ENCODE results near the gene MYO18A. TPM values are rescaled to one million over a fixed set of nuclear protein-coding genes. Genes with fewer than 3 reads are reported as not detected.

MYO18A gene
- total RNA-seq, 4 donors from 2014 or later: 46.7 to 82.7 (median 64.6) TPM

- Histone ChIP-seq H3K9me3 (no peaks in the 10 kb centered on the region), H3K4me1 (no peaks in the 10 kb centered on the region), H3K27ac (replicated peaks in 1 of 4) (no peak overlapping the region), H3K4me3 (no peak overlapping the region), H3K27me3 (no peaks in the 10 kb centered on the region), H3K36me3 (no peaks in the 10 kb centered on the region)
- DNase-seq (ENCODE audit: extremely low spot score): no peak
- intact Hi-C loops (cut with DNase I): no loop called here
- TF ChIP-seq CTCF (IDR thresholded peaks at IDR 0.05): no peak
- TF ChIP-seq POLR2A (IDR thresholded peaks at IDR 0.05; ENCODE audit: low read depth): no peak
- TF ChIP-seq EP300 (IDR thresholded peaks at IDR 0.05): no peak
- no peak for TF ChIP-seq POLR2AphosphoS5 (IDR thresholded peaks at IDR 0.05)
- 69% methylated on average over 10 of the region's 10 CpGs for WGBS
Measured at GRCh38 chr17:29048440-29049368, 131.5 kb downstream of the MYO18A start.

GRCh38 chr17:29046473-29046839, 133.7 kb downstream of the MYO18A start:
- no peaks in the 10 kb centered on the region for H3K27me3 ChIP-seq
- TF ChIP-seq POLR2A (IDR thresholded peaks at IDR 0.05; ENCODE audit: low read depth): no peak
- no peak for TF ChIP-seq EP300 (IDR thresholded peaks at IDR 0.05)
- TF ChIP-seq CTCF (IDR thresholded peaks at IDR 0.05): no peak
- no peak for TF ChIP-seq POLR2AphosphoS5 (IDR thresholded peaks at IDR 0.05)
- no peak for DNase-seq (ENCODE audit: extremely low spot score)
- peaks cover 5 to 11% (median 6%) of the 10 kb centered on the region in 4 donors for H3K4me1 ChIP-seq
- H3K36me3 ChIP-seq: no peaks in the 10 kb centered on the region
- H3K9me3 ChIP-seq: no peaks in the 10 kb centered on the region
- 70% methylated on average over 5 of the region's 5 CpGs for WGBS
- no peak overlapping the region for H3K4me3 ChIP-seq
- intact Hi-C loops (cut with DNase I): no loop called here
- no peak overlapping the region for H3K27ac ChIP-seq (replicated peaks in 1 of 4)

GRCh38 chr17:29045734-29046472, 134.3 kb downstream of the MYO18A start:
- no peak for DNase-seq (ENCODE audit: extremely low spot score)
- intact Hi-C loops (cut with DNase I): no loop called here
- no peak overlapping the region for H3K27ac ChIP-seq (replicated peaks in 1 of 4)
- H3K4me3 ChIP-seq: no peak overlapping the region
- H3K27me3 ChIP-seq: no peaks in the 10 kb centered on the region
- peaks cover 5 to 11% (median 6%) of the 10 kb centered on the region in 4 donors for H3K4me1 ChIP-seq
- no peaks in the 10 kb centered on the region for H3K9me3 ChIP-seq
- TF ChIP-seq POLR2AphosphoS5 (IDR thresholded peaks at IDR 0.05): no peak
- TF ChIP-seq POLR2A (IDR thresholded peaks at IDR 0.05; ENCODE audit: low read depth): no peak
- WGBS: 80% methylated on average over 7 of the region's 7 CpGs
- no peaks in the 10 kb centered on the region for H3K36me3 ChIP-seq

GRCh38 chr17:29045026-29045425, 135.2 kb downstream of the MYO18A start:
- H3K27ac ChIP-seq (replicated peaks in 1 of 4): no peak overlapping the region
- H3K27me3 ChIP-seq: no peaks in the 10 kb centered on the region
- H3K9me3 ChIP-seq: no peaks in the 10 kb centered on the region
- DNase-seq (ENCODE audit: extremely low spot score): no peak
- WGBS: 90% methylated on average over 4 of the region's 4 CpGs
- no peaks in the 10 kb centered on the region for H3K36me3 ChIP-seq
- intact Hi-C loops (cut with DNase I): no loop called here
- TF ChIP-seq EP300 (IDR thresholded peaks at IDR 0.05) (no peak), POLR2A (IDR thresholded peaks at IDR 0.05; ENCODE audit: low read depth) (no peak), CTCF (IDR thresholded peaks at IDR 0.05) (no peak), POLR2AphosphoS5 (IDR thresholded peaks at IDR 0.05) (no peak)
- no peak overlapping the region for H3K4me3 ChIP-seq
- H3K4me1 ChIP-seq: peaks cover 6 to 18% (median 12%) of the 10 kb centered on the region in 4 donors

GRCh38 chr17:29043539-29044145, 136.6 kb downstream of the MYO18A start:
- H3K9me3 ChIP-seq: no peaks in the 10 kb centered on the region
- H3K27me3 ChIP-seq: no peaks in the 10 kb centered on the region
- no peak overlapping the region for H3K4me3 ChIP-seq
- no peak for DNase-seq (ENCODE audit: extremely low spot score)
- intact Hi-C loops (cut with DNase I): no loop called here
- H3K4me1 ChIP-seq: peaks cover 6 to 22% (median 15%) of the 10 kb centered on the region in 4 donors
- TF ChIP-seq POLR2A (IDR thresholded peaks at IDR 0.05; ENCODE audit: low read depth) (no peak), CTCF (IDR thresholded peaks at IDR 0.05) (no peak), EP300 (IDR thresholded peaks at IDR 0.05) (no peak), POLR2AphosphoS5 (IDR thresholded peaks at IDR 0.05) (no peak)
- H3K27ac ChIP-seq (replicated peaks in 1 of 4): no peak overlapping the region
- 85% methylated on average over 3 of the region's 3 CpGs for WGBS
- H3K36me3 ChIP-seq: no peaks in the 10 kb centered on the region

Data from esophagus muscularis mucosa (tissue), 4 donors.